ENCODE results near the gene IL34.
"Not testable (repeated sequence)": the region's sequence is repeated elsewhere in the genome, so short reads cannot be mapped to it uniquely, and the experiment has no call there.

IL34 gene

DNA sequence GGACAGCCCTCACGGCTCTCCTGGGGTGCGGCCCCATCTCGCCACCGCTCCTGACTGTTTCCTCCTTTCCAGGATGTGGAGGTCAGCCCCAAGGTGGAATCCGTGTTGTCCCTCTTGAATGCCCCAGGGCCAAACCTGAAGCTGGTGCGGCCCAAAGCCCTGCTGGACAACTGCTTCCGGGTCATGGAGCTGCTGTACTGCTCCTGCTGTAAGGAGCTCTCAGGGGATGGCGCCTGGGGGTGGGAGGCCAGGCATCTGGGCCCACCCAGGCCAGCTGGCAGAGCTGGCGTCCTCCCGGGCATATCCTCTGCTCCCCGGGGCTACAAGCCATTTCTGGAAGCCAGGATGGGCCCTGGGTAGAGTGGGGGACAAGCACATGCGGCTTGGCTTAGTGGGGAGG lies 13.2 kb downstream of the IL34 start:
- DNase-seq, result no peak

DNA sequence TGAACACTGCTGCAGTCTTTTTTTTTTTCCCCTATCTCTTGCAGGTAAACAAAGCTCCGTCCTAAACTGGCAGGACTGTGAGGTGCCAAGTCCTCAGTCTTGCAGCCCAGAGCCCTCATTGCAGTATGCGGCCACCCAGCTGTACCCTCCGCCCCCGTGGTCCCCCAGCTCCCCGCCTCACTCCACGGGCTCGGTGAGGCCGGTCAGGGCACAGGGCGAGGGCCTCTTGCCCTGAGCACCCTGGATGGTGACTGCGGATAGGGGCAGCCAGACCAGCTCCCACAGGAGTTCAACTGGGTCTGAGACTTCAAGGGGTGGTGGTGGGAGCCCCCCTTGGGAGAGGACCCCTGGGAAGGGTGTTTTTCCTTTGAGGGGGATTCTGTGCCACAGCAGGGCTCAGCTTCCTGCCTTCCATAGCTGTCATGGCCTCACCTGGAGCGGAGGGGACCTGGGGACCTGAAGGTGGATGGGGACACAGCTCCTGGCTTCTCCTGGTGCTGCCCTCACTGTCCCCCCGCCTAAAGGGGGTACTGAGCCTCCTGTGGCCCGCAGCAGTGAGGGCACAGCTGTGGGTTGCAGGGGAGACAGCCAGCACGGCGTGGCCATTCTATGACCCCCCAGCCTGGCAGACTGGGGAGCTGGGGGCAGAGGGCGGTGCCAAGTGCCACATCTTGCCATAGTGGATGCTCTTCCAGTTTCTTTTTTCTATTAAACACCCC lies 13.8 kb downstream of the IL34 start:
- DNase-seq, result no peak

DNA sequence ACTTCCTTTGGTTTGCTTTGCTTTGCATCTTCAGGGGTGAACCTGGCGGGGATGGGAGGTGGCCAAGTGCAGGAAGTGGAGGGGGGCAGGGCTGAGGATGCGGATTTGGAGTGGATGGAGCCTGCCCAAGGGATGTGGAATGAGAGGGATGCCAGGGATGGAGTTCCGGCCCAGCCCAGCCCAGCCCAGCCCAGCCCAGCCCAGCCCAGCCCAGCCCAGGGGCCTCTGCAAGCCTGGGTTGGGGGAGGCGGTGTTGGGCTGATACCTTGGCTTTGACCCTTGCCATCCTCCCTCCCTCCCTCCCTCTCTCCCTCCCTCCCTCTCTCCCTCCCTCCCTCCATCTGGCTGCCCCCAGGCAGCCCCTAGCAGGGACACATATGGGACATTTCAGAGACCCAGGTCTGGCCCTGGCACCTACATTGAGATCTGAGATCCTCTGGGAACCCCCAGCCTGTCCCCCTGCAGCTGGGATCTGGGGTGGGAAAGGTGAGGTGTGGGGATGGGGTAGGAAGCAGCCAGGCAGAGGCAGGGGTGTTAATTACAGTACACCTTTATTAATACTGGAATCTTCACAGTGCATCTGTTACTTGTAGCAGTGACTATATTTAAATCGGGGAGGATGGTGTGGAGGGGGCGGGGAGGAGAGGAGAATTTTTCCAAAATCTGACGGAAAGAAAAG lies 14.5 kb downstream of the IL34 start:
- no peak for DNase-seq

DNA sequence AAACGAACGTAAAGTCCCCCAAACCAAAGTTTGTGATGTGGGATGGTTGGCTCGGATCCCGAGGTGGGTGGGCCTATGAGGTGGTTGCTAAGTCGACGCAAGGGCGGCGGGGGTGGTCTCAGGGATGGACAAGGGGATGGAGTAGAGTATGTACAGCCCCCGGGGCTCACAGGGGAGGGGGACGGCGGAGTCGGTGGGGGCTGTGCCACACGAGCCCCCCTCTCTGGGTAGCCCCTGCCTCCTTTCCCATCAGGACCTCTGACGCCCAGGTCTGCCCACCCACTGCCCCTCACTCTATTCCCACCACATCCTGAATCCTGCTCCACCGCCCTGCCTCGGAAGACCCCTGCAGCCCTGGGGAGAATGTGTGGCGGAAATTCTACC lies 15.2 kb downstream of the IL34 start:
- DNase-seq, result no peak

DNA sequence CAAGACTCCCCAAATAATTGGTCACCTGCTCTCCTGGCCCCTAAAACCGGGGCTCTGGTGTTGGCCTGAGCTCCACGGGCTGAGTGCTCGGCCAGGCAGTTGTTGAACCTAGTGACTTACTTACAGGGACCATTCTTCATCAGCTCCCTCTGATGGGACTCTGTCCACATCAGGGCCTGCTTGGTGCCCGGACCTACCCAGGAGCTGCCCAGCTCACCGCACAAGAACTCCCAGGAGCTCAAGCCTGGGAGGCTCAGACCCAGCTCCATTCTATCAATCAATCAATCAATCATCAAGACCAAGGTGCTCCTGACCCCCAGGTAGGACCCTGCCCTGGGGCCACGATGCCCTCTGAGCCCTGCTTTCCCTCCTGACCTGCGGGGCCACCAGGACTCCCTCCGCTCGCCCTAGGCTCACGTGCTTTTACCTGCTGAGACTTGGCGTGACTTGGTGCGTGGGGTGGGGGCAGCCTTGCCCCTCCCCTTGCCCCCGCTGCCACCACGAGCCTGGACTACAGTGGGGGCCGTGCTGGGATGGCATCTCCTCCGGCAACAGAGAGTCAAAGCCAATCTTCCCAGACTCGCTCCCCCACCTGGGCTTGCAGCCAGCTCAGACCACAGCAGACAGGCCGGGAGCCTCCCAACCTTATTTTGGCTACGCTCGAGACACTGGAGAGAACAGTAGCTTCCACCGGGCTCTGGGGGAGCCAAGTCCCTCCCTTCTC lies 15.7 kb downstream of the IL34 start:
- DNase-seq, result no peak

DNA sequence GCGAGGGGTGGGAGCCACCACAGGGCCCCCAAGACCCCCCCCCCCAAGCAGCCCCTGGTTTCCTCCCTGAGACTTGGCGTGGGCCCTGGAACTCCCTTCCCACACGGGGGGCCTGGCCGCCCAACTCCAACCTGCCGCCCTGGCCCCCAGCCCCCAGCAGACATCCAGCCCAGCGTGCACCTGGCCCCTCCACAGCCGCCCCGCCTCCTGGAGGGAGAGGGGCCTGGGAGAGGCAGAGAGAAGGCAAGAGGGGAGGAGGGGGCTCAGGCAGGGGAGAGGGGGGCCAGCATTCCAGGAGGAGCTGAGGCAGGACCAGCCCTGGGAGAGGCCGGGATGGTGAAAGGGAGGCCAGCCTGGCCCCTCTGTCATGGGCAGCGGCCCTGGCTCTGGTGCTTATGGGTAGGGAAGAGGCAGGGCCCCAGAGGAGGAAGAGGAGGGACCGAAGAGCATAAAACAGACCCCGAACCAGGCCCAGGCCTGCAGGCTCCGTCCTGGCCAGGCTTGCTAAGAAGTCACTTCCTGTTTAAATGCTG lies 16.7 kb downstream of the IL34 start:
- no peak for DNase-seq

DNA sequence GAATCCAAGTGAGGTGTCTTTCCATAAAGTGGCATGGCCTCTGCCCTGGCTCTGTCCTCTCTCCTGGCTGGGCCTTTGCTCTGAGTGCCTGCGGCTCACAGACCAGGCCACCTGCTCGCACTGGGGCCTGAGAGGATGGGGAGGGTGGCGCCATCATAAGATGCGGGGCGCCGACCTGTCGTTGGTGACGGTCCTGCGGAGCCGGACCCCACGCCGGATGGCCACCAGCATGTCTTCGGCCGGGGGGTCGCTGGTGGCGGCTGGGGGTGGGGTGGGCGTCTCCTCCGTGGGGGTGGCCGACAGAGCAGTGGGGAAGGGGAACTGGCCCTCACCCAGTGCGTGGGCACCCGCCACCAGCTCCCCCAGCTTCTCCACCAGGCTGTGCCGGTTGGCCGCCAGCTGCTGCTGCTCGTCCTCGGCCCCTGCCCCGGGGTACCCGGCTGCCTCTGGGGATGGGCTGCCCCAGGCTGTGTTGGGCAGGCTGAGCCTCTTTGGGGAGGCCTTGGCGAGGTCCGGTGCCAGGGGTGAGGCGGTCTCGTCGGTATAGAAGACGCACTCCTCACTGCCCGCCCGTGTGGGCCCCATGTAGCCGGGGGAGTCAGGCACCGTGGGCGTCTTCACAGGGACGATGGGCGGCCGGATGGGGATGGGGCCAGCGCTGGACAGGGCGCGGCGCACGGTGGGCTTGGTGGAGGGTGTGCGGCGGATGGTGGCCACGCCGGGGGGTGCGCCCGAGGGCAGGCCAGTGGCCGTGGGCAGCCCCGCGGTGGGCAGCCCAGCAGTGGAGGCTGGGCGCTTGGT lies 17.4 kb downstream of the IL34 start:
- no peak for DNase-seq

DNA sequence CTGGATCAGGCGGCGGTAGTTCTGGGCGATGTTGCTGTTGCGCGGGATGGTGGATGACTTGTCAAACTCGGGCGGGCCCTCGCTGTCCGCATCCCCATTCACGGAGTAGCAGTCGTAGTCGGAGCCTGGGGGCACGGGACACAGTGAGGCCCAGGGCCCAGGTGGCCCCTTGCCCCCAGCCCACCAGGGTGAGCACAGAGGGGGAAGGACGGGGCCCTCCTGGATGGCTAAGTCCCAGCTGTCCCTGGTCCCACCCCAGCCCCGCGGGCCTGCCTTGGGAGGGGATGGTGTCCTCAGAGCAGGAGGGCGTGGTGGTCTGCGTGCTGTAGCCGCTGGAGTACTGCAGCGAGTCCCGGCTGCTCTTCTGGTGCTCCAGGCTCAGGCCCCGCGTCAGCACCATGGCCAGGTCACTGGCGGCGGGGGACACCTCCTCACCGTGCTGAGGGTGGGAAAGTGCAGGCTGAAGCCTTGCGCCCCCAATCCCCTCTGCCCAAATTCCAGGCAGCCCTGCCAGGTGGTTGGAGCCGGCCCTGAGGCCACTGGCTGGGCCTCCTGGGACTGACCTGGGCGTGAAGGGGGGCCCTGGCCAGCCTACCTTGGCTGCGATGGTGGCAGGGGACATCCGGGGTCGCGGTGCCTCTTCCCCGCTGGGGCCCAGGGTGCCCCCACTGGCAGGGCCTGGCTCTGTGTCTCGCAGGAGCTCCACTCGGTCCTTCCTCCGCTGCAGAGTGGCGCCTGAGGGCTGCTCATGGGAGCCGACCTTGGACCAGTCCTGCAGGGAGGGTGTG lies 18.2 kb downstream of the IL34 start:
- DNase-seq, result no peak

DNA sequence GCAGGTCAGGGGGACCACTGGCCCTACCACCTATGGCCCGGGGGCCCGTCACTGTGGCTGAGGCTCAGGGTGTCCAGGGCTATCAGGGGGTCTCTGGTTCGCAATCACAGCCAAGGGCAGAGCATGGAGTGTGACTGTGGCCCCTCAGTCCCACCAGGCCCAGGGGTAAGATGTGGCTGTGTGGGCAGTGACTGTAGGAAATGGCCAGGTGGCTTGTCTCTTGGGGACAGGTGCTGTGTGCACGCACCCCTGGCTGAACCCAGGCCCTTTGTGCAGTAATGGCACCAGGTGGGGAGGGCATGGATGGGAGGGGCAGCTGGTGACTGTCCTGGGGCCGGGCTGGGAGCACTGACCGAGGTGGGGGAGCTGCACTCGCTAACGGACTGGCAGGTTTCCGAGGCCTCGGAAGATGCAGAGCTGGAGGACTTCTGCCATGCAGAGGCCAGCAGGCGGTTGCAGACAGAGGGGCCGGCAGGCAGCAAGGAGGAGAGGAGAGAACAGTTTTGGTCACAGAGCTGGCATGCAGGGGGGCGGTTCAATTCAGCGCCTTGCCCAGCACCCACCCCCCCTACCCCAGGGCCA lies 18.8 kb downstream of the IL34 start:
- DNase-seq, result no peak

DNA sequence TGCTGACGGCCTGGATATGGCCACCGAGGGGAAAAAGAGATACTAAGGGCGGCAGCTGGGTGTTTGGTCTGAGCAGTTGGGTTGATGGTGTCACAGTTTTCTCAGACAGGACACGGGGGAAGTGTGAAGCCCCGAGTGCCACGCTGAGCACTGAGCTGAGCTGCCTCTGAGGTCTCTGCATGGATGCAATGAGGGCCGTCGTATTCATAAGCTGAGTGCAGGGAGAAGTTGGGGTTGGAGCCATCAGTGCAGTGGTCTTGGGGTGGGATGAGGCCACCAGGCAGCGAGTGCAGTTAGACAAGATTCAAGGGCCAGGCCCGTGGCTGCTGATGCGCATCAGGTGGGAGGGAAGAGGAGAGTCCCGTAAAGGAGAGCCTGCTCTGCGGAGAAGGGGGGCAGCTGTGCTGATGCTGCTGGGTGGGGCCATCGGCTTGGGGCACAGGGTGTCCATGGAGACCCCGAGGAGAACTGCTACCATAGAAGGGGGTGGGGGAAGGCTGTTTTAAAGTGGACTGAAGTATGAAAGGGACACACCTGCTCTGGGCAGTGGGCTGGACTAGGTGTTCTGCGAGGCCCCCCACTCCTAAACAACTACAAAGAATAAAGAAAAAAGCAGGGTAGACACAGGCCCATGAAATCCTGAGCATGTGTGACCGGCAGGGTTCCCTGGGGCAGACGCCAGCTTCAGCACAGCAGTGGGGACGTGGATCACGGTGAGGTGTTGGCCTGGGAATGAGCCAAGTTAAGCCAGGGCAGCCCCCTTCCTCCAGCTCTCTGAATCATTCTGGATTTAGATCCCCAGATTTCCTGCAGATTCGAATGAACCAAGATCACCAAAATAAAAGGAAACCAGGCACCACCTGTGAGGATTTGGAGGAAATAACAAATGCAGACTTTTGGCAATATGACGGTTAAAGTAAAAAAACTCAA lies 19.7 kb downstream of the IL34 start:
- no peak for DNase-seq

DNA sequence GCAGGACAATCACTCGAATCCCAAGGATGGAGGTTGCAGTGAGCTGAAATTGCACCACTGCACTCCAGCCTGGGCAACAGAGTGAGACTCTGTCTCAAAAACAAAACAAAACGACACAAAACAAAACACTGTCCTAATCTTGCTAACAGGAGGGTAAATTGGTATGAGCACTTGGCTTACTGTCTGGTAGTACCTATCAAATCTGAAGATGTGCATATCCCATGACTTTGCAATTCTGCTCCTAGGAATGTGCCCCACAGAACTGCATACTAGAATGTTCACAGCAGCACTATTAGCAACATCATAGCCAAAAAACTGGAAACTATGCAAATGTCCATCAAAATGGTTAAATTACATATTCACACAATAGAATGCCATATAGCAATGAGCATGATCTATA lies 23.8 kb downstream of the IL34 start:
- no peak for DNase-seq

DNA sequence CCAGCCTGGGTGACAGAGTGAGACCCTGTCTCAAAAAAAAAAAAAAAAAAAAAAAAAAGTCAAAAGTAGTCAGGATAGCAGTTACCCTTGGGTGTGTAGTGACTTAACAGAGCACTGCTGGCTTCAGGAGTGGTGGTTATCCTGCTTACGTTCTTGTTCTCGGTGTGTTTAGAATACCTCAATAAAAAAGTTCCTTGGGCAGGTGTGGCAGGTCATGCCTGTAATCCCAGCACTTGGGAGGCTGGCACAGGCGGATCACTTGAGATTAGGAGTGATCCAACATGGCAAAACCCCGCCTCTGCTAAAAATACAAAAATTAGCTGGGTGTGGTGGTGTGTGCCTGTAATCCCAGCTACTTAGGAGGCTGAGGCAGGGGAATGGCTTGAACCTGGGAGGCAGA lies 24.6 kb downstream of the IL34 start:
- DNase-seq, result not testable (repeated sequence)

DNA sequence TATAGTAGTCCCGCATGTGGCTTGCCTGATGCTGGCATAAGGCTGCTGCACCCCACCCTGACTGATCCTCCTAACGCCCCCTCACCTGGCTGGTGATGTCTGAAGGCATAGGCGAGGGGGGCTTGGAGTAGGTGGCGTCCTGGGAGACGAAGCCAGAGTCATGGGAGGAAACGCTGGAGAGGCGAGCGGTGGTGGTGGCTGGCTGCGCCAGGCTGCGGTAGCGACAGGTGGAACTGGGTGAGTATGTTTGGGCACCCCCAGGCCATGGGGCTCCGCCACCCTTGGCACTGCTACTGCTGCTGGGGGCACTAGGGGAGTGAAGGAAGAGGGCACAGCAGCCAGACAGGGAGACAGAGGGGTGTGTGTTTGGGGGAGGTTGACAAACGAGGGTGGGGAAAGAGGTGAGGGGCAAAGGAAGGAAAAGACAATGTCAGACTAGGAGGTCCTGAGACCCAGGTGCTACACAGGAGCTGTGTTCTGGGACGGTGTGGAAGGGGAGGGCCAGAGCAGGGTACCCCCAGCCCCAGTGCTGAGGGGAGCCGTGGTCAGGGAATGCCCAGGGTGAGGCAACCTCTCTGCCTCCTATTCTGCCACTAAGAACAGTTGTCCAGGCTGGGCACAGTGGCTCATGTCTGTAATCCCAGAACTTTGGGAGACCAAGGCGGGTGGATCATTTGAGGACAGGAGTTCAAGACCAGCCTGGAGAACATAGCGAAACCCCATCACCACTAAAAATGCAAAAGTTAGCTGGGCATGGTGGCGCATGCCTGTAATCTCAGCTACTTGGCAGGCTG lies 28.1 kb downstream of the IL34 start:
- DNase-seq, result no peak

DNA sequence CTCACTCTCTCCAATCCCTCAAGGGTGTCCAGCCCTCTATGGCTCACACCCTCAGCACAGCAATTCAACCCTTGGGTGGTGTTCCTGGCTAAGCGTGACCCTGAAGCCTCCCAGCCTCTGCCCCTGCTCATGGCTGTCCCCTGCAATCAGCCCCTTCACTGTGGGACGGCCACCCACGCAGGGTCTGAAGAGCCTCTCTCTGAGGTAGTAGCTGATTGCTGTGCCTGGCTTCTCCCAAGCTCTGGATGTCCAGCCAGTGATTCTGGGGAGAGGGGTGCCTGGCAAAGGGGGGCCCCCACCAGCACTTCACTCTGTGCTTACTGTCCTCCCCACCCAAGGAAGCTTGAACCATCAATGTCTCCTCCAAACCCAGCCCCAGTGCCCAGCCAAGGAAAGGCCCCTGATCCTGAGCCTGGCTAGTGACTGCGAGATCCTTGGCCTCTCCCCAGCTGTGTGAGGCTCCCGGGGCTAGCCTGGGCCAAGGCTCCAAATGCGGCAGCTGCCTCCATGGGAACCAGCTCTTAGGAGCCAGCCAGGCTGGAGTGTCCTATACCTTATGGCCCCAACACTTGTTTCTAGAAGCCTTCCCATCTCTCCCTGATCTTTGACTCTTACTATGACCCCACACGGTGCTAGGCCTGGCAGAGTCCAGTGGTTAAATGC lies 29.6 kb downstream of the IL34 start:
- DNase-seq, result no peak

DNA sequence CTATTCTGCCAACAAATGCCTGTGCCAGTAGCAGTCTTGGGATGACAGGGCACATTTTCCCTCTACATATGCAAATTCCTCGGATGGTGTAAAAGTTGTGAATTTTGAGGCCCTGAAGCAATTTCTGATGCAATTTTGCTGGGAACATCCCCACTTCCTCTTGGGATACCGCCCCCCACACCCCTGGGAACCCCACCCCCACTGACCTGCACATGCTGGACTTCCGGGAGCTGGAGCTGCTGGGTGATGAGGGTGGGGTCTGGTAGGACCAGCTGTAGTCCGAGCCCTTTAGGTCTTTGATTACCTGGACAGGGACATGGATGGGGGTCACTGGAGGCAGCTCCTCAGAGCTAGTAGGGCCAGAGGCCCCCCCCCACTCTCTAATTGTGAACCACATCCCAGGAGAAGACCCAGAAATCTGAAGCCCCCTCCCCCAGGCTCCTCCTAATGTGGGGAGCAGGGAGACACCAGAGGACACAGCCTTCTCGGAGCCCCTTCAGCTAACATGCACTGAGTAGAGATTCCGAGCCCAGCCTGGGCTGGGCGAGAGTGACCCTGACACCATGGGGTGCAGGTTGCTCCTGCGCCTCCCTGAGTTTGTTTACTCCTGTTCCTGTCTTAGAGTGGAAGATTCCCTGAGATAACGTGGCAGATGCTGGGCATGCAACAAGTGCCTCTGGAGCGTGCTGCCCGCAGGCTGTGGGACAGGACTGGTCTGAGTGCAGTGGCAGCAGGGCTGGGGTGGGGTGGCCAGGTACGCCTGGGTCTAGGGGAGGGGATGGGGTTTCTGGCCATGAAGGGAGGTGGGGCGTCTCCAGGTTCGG lies 30.5 kb downstream of the IL34 start:
- DNase-seq, result no peak

DNA sequence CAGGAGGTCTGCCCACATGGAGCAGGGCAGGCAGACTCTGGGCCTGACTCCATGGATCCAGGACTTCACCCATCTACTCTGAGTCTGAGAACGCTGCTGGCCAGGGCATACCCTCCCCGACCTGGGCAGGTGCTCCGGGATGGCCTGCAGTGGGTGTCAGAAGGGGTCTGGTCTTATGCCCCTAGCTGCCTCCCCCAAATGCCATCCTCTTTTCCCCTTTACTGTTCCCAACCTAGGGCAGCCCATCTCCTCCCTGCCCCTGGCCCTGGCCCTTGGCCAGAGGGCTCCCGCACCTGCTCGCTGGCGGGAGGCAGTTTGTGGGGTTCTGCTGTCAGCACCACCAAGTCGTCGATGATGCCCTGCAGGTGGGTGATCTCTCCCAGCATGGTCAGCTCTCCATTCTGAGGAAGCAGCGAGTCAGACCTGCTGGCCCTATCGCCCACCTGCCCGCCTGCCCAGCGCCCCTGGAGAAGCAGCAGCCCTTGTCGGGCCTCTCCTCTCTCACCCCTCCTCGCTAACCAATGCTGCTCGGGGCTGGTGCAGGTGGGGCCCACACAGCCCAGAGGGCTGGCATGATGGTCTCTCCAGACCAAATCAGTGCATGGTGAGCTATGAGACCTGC lies 31.3 kb downstream of the IL34 start:
- no peak for DNase-seq

DNA sequence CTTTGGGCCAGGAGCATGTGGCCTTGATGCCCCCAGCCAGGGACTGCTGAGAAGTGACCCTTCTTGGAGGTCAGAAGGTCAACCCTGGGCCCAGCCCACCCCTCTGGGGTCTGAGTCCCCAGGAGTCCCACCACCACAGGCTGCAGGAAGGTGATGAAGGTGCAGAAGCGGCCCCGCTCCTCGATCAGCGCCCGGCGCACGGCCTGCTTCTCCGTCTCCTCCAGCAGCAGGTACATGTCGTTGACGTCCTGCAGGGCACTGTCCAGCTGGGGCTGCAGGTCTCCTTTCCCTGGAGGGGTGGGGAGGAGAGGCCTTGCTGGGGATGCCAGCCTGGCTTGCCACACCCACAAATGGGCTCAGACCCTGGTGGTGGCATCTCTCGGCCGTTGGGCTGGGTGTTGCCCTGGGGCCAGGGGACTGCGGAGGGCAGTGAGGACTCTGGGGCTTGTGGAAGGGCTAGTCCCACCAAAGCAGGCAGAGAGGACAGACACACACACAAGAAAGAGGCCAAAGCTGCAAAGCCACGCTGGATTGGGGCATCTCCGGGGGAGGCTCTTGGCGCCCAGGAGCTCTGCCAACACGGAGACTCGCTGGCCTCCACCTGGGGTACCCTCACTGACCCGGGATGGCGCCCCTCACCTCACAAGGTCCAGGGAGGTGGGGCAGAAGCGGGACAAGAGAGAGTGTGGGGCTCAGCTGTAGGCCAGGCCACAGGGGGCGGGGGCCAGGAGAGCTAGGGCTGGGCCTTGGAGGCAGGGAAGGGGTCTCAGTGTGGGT lies 31.9 kb downstream of the IL34 start:
- DNase-seq, result no peak
